ENCODE data around the gene RMRP. TPM values are rescaled to one million over a fixed set of nuclear protein-coding genes. Genes with fewer than 3 reads are reported as not detected.

The RMRP gene
- polyA plus RNA-seq, 1 donor = not detected

- Histone ChIP-seq H3K4me3 (ENCODE audit: low read length) (no peak overlapping the region), H3K36me3 (ENCODE audit: control insufficient read depth, insufficient read depth, low read length) (peaks cover 26% of the 10 kb centered on the region), H3K27ac (ENCODE audit: low read length) (no peak overlapping the region), H3K27me3 (ENCODE audit: control insufficient read depth, insufficient read depth, low read length) (peaks cover 7% of the 10 kb centered on the region), H3K9me3 (ENCODE audit: control insufficient read depth, low read depth, low read length) (no peaks in the 10 kb centered on the region), H3K4me1 (ENCODE audit: control insufficient read depth, insufficient read depth, low read length) (peaks cover 13% of the 10 kb centered on the region)
- no peak for DNase-seq
- WGBS (ENCODE audit: insufficient coverage, low lambda C conversion rate) = 67% methylated on average over 1 of the region's 8 CpGs
These were observed 22.0 kb upstream of the RMRP start for GRCh38 chr9:35679766-35680330.

- 100% methylated on average over 2 of the region's 5 CpGs for WGBS (ENCODE audit: insufficient coverage, low lambda C conversion rate)
- Histone ChIP-seq H3K27me3 (ENCODE audit: control insufficient read depth, insufficient read depth, low read length) (peaks cover 7% of the 10 kb centered on the region), H3K9me3 (ENCODE audit: control insufficient read depth, low read depth, low read length) (no peaks in the 10 kb centered on the region), H3K4me1 (ENCODE audit: control insufficient read depth, insufficient read depth, low read length) (peaks cover 13% of the 10 kb centered on the region), H3K36me3 (ENCODE audit: control insufficient read depth, insufficient read depth, low read length) (peaks cover 19% of the 10 kb centered on the region), H3K4me3 (ENCODE audit: low read length) (no peak overlapping the region), H3K27ac (ENCODE audit: low read length) (no peak overlapping the region)
- DNase-seq = no peak
These were observed 21.3 kb upstream of the RMRP start for GRCh38 chr9:35679091-35679490.

GRCh38 chr9:35675732-35676392, 18.0 kb upstream of the RMRP start:
- H3K4me1 ChIP-seq (ENCODE audit: control insufficient read depth, insufficient read depth, low read length) = peaks cover 13% of the 10 kb centered on the region
- DNase-seq = peak; percentile 47 to 50
- no peak overlapping the region for H3K27ac ChIP-seq (ENCODE audit: low read length)
- H3K36me3 ChIP-seq (ENCODE audit: control insufficient read depth, insufficient read depth, low read length) = no peaks in the 10 kb centered on the region
- H3K9me3 ChIP-seq (ENCODE audit: control insufficient read depth, low read depth, low read length) = no peaks in the 10 kb centered on the region
- H3K4me3 ChIP-seq (ENCODE audit: low read length) = peak overlapping the region; percentile 55
- no CpG with 5 or more reads among the region's 51 CpGs for WGBS (ENCODE audit: insufficient coverage, low lambda C conversion rate)
- peaks cover 7% of the 10 kb centered on the region for H3K27me3 ChIP-seq (ENCODE audit: control insufficient read depth, insufficient read depth, low read length)

GRCh38 chr9:35675204-35675603, 17.4 kb upstream of the RMRP start:
- Histone ChIP-seq H3K36me3 (ENCODE audit: control insufficient read depth, insufficient read depth, low read length) (no peaks in the 10 kb centered on the region), H3K9me3 (ENCODE audit: control insufficient read depth, low read depth, low read length) (no peaks in the 10 kb centered on the region), H3K27ac (ENCODE audit: low read length) (no peak overlapping the region), H3K27me3 (ENCODE audit: control insufficient read depth, insufficient read depth, low read length) (peaks cover 7% of the 10 kb centered on the region), H3K4me3 (ENCODE audit: low read length) (peak overlapping the region; percentile 55), H3K4me1 (ENCODE audit: control insufficient read depth, insufficient read depth, low read length) (peaks cover 13% of the 10 kb centered on the region)
- no CpG with 5 or more reads among the region's 13 CpGs for WGBS (ENCODE audit: insufficient coverage, low lambda C conversion rate)
- peak in 1 of 2 donors; percentile 21 for DNase-seq

- DNase-seq = no peak
- no CpG with 5 or more reads among the region's 3 CpGs for WGBS (ENCODE audit: insufficient coverage, low lambda C conversion rate)
- H3K9me3 ChIP-seq (ENCODE audit: control insufficient read depth, low read depth, low read length) = no peaks in the 10 kb centered on the region
- peaks cover 7% of the 10 kb centered on the region for H3K27me3 ChIP-seq (ENCODE audit: control insufficient read depth, insufficient read depth, low read length)
- no peak overlapping the region for H3K4me3 ChIP-seq (ENCODE audit: low read length)
- H3K36me3 ChIP-seq (ENCODE audit: control insufficient read depth, insufficient read depth, low read length) = no peaks in the 10 kb centered on the region
- H3K27ac ChIP-seq (ENCODE audit: low read length) = no peak overlapping the region
- H3K4me1 ChIP-seq (ENCODE audit: control insufficient read depth, insufficient read depth, low read length) = peaks cover 23% of the 10 kb centered on the region
These were observed 16.2 kb upstream of the RMRP start for GRCh38 chr9:35674025-35674361.

- WGBS (ENCODE audit: insufficient coverage, low lambda C conversion rate) = 71% methylated on average over 1 of the region's 10 CpGs
- Histone ChIP-seq H3K27ac (ENCODE audit: low read length) (no peak within 1 kb of the TSS), H3K27me3 (ENCODE audit: control insufficient read depth, insufficient read depth, low read length) (peaks cover 7% of the 10 kb centered on the region), H3K9me3 (ENCODE audit: control insufficient read depth, low read depth, low read length) (no peaks in the 10 kb centered on the region), H3K4me1 (ENCODE audit: control insufficient read depth, insufficient read depth, low read length) (peaks cover 28% of the 10 kb centered on the region), H3K4me3 (ENCODE audit: low read length) (no peak within 1 kb of the TSS), H3K36me3 (ENCODE audit: control insufficient read depth, insufficient read depth, low read length) (no peaks in the 10 kb centered on the region)
- DNase-seq = no peak
These were observed 15.6 kb upstream of the RMRP start, which contains the start of gene CA9 for GRCh38 chr9:35673132-35674024. TSS of gene CA9 (plus strand) at chr9:35673928. CDS start at chr9:35673960, 32 bp downstream.

GRCh38 chr9:35669331-35670145, 11.7 kb upstream of the RMRP start:
- H3K27me3 ChIP-seq (ENCODE audit: control insufficient read depth, insufficient read depth, low read length) = no peaks in the 10 kb centered on the region
- H3K4me3 ChIP-seq (ENCODE audit: low read length) = no peak overlapping the region
- H3K27ac ChIP-seq (ENCODE audit: low read length) = peak overlapping the region; percentile 66
- H3K9me3 ChIP-seq (ENCODE audit: control insufficient read depth, low read depth, low read length) = no peaks in the 10 kb centered on the region
- no CpG with 5 or more reads among the region's 6 CpGs for WGBS (ENCODE audit: insufficient coverage, low lambda C conversion rate)
- DNase-seq = peak; percentile 79 to 87
- H3K4me1 ChIP-seq (ENCODE audit: control insufficient read depth, insufficient read depth, low read length) = peaks cover 18% of the 10 kb centered on the region
- H3K36me3 ChIP-seq (ENCODE audit: control insufficient read depth, insufficient read depth, low read length) = no peaks in the 10 kb centered on the region

- no peaks in the 10 kb centered on the region for H3K27me3 ChIP-seq (ENCODE audit: control insufficient read depth, insufficient read depth, low read length)
- H3K27ac ChIP-seq (ENCODE audit: low read length) = no peak overlapping the region
- no peaks in the 10 kb centered on the region for H3K9me3 ChIP-seq (ENCODE audit: control insufficient read depth, low read depth, low read length)
- peaks cover 19% of the 10 kb centered on the region for H3K4me1 ChIP-seq (ENCODE audit: control insufficient read depth, insufficient read depth, low read length)
- H3K4me3 ChIP-seq (ENCODE audit: low read length) = no peak overlapping the region
- no CpG with 5 or more reads among the region's 3 CpGs for WGBS (ENCODE audit: insufficient coverage, low lambda C conversion rate)
- no peak for DNase-seq
- H3K36me3 ChIP-seq (ENCODE audit: control insufficient read depth, insufficient read depth, low read length) = no peaks in the 10 kb centered on the region
These were observed 10.1 kb upstream of the RMRP start for GRCh38 chr9:35667939-35668338.

GRCh38 chr9:35666549-35666948, 8.7 kb upstream of the RMRP start:
- Histone ChIP-seq H3K27ac (ENCODE audit: low read length) (no peak overlapping the region), H3K36me3 (ENCODE audit: control insufficient read depth, insufficient read depth, low read length) (no peaks in the 10 kb centered on the region), H3K4me3 (ENCODE audit: low read length) (no peak overlapping the region), H3K4me1 (ENCODE audit: control insufficient read depth, insufficient read depth, low read length) (peaks cover 19% of the 10 kb centered on the region), H3K9me3 (ENCODE audit: control insufficient read depth, low read depth, low read length) (no peaks in the 10 kb centered on the region), H3K27me3 (ENCODE audit: control insufficient read depth, insufficient read depth, low read length) (no peaks in the 10 kb centered on the region)
- no CpG with 5 or more reads among the region's 5 CpGs for WGBS (ENCODE audit: insufficient coverage, low lambda C conversion rate)
- no peak for DNase-seq

- Histone ChIP-seq H3K4me1 (ENCODE audit: control insufficient read depth, insufficient read depth, low read length) (peaks cover 19% of the 10 kb centered on the region), H3K27ac (ENCODE audit: low read length) (no peak overlapping the region), H3K36me3 (ENCODE audit: control insufficient read depth, insufficient read depth, low read length) (peaks cover 2% of the 10 kb centered on the region), H3K9me3 (ENCODE audit: control insufficient read depth, low read depth, low read length) (no peaks in the 10 kb centered on the region), H3K27me3 (ENCODE audit: control insufficient read depth, insufficient read depth, low read length) (no peaks in the 10 kb centered on the region), H3K4me3 (ENCODE audit: low read length) (no peak overlapping the region)
- DNase-seq = no peak
- no CpG with 5 or more reads among the region's 1 CpG for WGBS (ENCODE audit: insufficient coverage, low lambda C conversion rate)
These were observed 8.2 kb upstream of the RMRP start for GRCh38 chr9:35666045-35666444.
